HEK293 (cell line): ENCODE results near the gene ASIC4.

Source experiments
- CTCF ChIA-PET: fragments of 350-600 bp; formaldehyde crosslinking; extraction: SDS; loops from one replicate; lab custom pipeline; 2021; ENCODE audit warnings: antibody characterized with exemption; lab: Yijun Ruan, JAX
- POLR2A ChIA-PET: fragments of 300-600 bp; formaldehyde crosslinking; extraction: SDS; loops from one replicate; lab custom pipeline; 2020; ENCODE audit warnings: antibody characterized with exemption, inconsistent platforms; lab: Yijun Ruan, JAX
- H3K27ac ChIP-seq: fragments of 200-500 bp; sonication (Bioruptor generic); 2 replicates; pipeline ENCODE4 v1.5.1; 2014; ENCODE audit warnings: low read depth, low read length, control low read depth, inconsistent platforms; ENCODE audit errors: extremely low read depth
- H3K36me3 ChIP-seq, 2 experiments: fragments of 200-500 bp in 1 of 2; sonication (Bioruptor generic) in 1 of 2; 1 replicate in 1 of 2; 2 replicates in 1 of 2; pipeline ENCODE4 v1.5.1; 2014 to 2017; ENCODE audit warnings: inconsistent platforms in 2 of 2, low read length in 2 of 2; ENCODE audit not compliant: control insufficient read depth in 2 of 2, insufficient read depth in 1 of 2
- H3K4me1 ChIP-seq: fragments of 200-500 bp; sonication (Bioruptor generic); 2 replicates; pipeline ENCODE4 v1.5.1; 2014; ENCODE audit warnings: mild to moderate bottlenecking, low read length, inconsistent platforms; ENCODE audit not compliant: control insufficient read depth, insufficient read depth
- H3K4me3 ChIP-seq: 2 replicates; pipeline ENCODE4 v1.5.1; 2011; ENCODE audit warnings: low read depth, mild to moderate bottlenecking, control low read depth, low read length, moderate library complexity
- H3K9me3 ChIP-seq: fragments of 200-500 bp; sonication (Bioruptor generic); 2 replicates; pipeline ENCODE4 v1.5.1; 2014; ENCODE audit warnings: low read depth, low read length, inconsistent platforms; ENCODE audit not compliant: control insufficient read depth, insufficient read depth
- GLIS1 ChIP-seq: fragments of 450-650 bp; formaldehyde crosslinking; IDR thresholded peaks from 2 replicates; pipeline ENCODE4 v1.5.1; 2016; ENCODE audit warnings: missing biosample characterization, missing genetic modification characterization
- HOXC10 ChIP-seq: sonication (generic); formaldehyde crosslinking; IDR thresholded peaks from 2 replicates; pipeline ENCODE4 v1.8.1; 2023; ENCODE audit warnings: mild to moderate bottlenecking, missing genetic modification reagents
- HOXD13 ChIP-seq: sonication (generic); formaldehyde crosslinking; IDR thresholded peaks from 2 replicates; pipeline ENCODE4 v1.8.0; 2022; ENCODE audit warnings: missing genetic modification reagents, borderline replicate concordance
- SP7 ChIP-seq: fragments of 450-650 bp; formaldehyde crosslinking; IDR thresholded peaks from 2 replicates; pipeline ENCODE4 v1.5.1; 2016; ENCODE audit warnings: missing biosample characterization, missing genetic modification characterization
- ZBTB1 ChIP-seq: fragments of 450-650 bp; formaldehyde crosslinking; IDR thresholded peaks from 2 replicates; pipeline ENCODE4 v1.5.1; 2016; ENCODE audit warnings: missing biosample characterization, missing genetic modification characterization
- ZBTB8A ChIP-seq: fragments of 450-650 bp; formaldehyde crosslinking; IDR thresholded peaks from 2 replicates; pipeline ENCODE4 v1.5.1; 2016; ENCODE audit warnings: missing biosample characterization, missing genetic modification characterization
- ZNF16 ChIP-seq: fragments of 450-650 bp; formaldehyde crosslinking; IDR thresholded peaks from 2 replicates; pipeline ENCODE4 v1.5.1; 2016; ENCODE audit warnings: low read depth, missing biosample characterization, missing genetic modification characterization
- ZNF2 ChIP-seq: fragments of 450-650 bp; formaldehyde crosslinking; IDR thresholded peaks from 2 replicates; pipeline ENCODE4 v1.5.1; 2016; ENCODE audit warnings: missing biosample characterization, missing genetic modification characterization
- ZNF211 ChIP-seq: fragments of 450-650 bp; formaldehyde crosslinking; IDR thresholded peaks from 2 replicates; pipeline ENCODE4 v1.5.1; 2016; ENCODE audit warnings: low read depth, missing biosample characterization, missing genetic modification characterization
- ZNF239 ChIP-seq: fragments of 450-650 bp; formaldehyde crosslinking; IDR thresholded peaks from 2 replicates; pipeline ENCODE4 v1.5.1; 2016; ENCODE audit warnings: missing biosample characterization, missing genetic modification characterization
- ZNF248 ChIP-seq: fragments of 450-650 bp; formaldehyde crosslinking; IDR thresholded peaks from 2 replicates; pipeline ENCODE4 v1.5.1; 2017; ENCODE audit warnings: missing biosample characterization, missing genetic modification characterization
- ZNF354C ChIP-seq: fragments of 450-650 bp; formaldehyde crosslinking; IDR thresholded peaks from 2 replicates; pipeline ENCODE4 v1.5.1; 2016; ENCODE audit warnings: missing biosample characterization, missing genetic modification characterization, low read depth, borderline replicate concordance
- ZNF416 ChIP-seq: fragments of 450-650 bp; formaldehyde crosslinking; IDR thresholded peaks from 2 replicates; pipeline ENCODE4 v1.5.1; 2016; ENCODE audit warnings: missing biosample characterization, missing genetic modification characterization
- ZNF529 ChIP-seq: fragments of 450-650 bp; formaldehyde crosslinking; IDR thresholded peaks from 2 replicates; pipeline ENCODE4 v1.5.1; 2017; ENCODE audit warnings: missing genetic modification characterization, missing biosample characterization; ENCODE audit not compliant: insufficient replicate concordance
- ZNF558 ChIP-seq: fragments of 450-650 bp; formaldehyde crosslinking; IDR thresholded peaks from 2 replicates; pipeline ENCODE4 v1.5.1; 2016; ENCODE audit warnings: missing biosample characterization, missing genetic modification characterization
- ZNF561 ChIP-seq: fragments of 450-650 bp; IDR thresholded peaks from 2 replicates; pipeline ENCODE4 v1.5.1; 2018; ENCODE audit warnings: missing biosample characterization, missing genetic modification characterization, borderline replicate concordance
- ZNF585B ChIP-seq: fragments of 450-650 bp; formaldehyde crosslinking; IDR thresholded peaks from 2 replicates; pipeline ENCODE4 v1.5.1; 2016; ENCODE audit warnings: missing biosample characterization, missing genetic modification characterization
- ZNF623 ChIP-seq: fragments of 450-650 bp; formaldehyde crosslinking; IDR thresholded peaks from 2 replicates; pipeline ENCODE4 v1.5.1; 2016; ENCODE audit warnings: missing biosample characterization, missing genetic modification characterization
- ZNF629 ChIP-seq: fragments of 450-650 bp; formaldehyde crosslinking; IDR thresholded peaks from 2 replicates; pipeline ENCODE4 v1.5.1; 2017; ENCODE audit warnings: missing biosample characterization, missing genetic modification characterization
- ZNF692 ChIP-seq: fragments of 450-650 bp; formaldehyde crosslinking; IDR thresholded peaks from 2 replicates; pipeline ENCODE4 v1.5.1; 2016; ENCODE audit warnings: missing biosample characterization, missing genetic modification characterization
- ZNF830 ChIP-seq: fragments of 450-650 bp; IDR thresholded peaks from 2 replicates; pipeline ENCODE4 v1.5.0; 2018; ENCODE audit warnings: missing biosample characterization, missing genetic modification characterization, low read depth, mild to moderate bottlenecking, moderate library complexity
- ZSCAN16 ChIP-seq: fragments of 450-650 bp; formaldehyde crosslinking; IDR thresholded peaks from 2 replicates; pipeline ENCODE4 v1.5.1; 2016; ENCODE audit warnings: missing biosample characterization, missing genetic modification characterization
- TF ChIP-seq, protein P1 (sequence below): fragments of 450-650 bp; formaldehyde crosslinking; IDR thresholded peaks from 2 replicates; pipeline ENCODE4 v1.5.1; 2016; ENCODE audit warnings: missing biosample characterization, missing genetic modification characterization
- TF ChIP-seq, protein P2 (sequence below): fragments of 450-650 bp; formaldehyde crosslinking; IDR thresholded peaks from 2 replicates; pipeline ENCODE4 v1.5.1; 2017; ENCODE audit warnings: missing biosample characterization, missing genetic modification characterization

Gene ASIC4

DNA sequence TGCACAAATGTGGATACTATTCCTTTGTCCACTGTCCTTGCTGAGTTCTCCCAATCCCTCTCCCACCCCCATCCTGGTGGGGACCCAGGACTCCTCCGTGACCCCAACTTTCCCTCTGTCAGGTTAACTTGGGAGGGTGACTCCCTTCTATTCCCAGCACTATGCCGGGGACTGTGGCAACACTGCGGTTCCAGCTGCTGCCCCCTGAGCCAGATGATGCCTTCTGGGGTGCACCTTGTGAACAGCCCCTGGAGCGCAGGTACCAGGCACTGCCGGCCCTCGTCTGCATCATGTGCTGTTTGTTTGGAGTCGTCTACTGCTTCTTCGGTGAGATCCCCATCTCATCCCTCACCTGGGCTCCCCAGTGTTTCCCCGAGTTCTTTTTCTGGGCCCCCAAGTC lies 30.3 kb downstream of the ASIC4 start:
- Histone ChIP-seq H3K4me3 (peak overlapping the region; percentile 46; the same call in 1 of the 2 replicates), H3K36me3 (peaks cover 0 to 23% of the 10 kb centered on the region in 2 experiments; a peak in 1 of 3 replicates), H3K4me1 (no peaks in the 10 kb centered on the region), H3K27ac (no peak overlapping the region), H3K9me3 (no peaks in the 10 kb centered on the region)
- CTCF ChIA-PET: interaction anchor here (0.7 to 7.2 kb wide), 3 partner anchors 14 to 100 kb away, joined by 4 to 112 read pairs (median 13); no protein-coding TSS in a partner anchor
- TF ChIP-seq ZNF211 (tag by site-specific recombination): no peak
- no peak for TF ChIP-seq ZNF2 (tag by site-specific recombination)
- TF ChIP-seq HOXD13: no peak
- TF ChIP-seq ZBTB1 (tag by site-specific recombination): no peak
- no peak for TF ChIP-seq ZNF830
- TF ChIP-seq ZNF585B: no peak
- TF ChIP-seq, protein P1, sequence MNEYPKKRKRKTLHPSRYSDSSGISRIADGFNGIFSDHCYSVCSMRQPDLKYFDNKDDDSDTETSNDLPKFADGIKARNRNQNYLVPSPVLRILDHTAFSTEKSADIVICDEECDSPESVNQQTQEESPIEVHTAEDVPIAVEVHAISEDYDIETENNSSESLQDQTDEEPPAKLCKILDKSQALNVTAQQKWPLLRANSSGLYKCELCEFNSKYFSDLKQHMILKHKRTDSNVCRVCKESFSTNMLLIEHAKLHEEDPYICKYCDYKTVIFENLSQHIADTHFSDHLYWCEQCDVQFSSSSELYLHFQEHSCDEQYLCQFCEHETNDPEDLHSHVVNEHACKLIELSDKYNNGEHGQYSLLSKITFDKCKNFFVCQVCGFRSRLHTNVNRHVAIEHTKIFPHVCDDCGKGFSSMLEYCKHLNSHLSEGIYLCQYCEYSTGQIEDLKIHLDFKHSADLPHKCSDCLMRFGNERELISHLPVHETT: no peak
- TF ChIP-seq, protein P2, sequence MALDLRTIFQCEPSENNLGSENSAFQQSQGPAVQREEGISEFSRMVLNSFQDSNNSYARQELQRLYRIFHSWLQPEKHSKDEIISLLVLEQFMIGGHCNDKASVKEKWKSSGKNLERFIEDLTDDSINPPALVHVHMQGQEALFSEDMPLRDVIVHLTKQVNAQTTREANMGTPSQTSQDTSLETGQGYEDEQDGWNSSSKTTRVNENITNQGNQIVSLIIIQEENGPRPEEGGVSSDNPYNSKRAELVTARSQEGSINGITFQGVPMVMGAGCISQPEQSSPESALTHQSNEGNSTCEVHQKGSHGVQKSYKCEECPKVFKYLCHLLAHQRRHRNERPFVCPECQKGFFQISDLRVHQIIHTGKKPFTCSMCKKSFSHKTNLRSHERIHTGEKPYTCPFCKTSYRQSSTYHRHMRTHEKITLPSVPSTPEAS: no peak
- TF ChIP-seq ZNF561: no peak
- TF ChIP-seq ZNF529 (tag by site-specific recombination): no peak
- TF ChIP-seq SP7: no peak
- TF ChIP-seq ZNF248 (tag by site-specific recombination): no peak
- TF ChIP-seq ZNF629: no peak
- TF ChIP-seq ZNF239 (tag by site-specific recombination): no peak
- TF ChIP-seq HOXC10: no peak
- TF ChIP-seq ZNF558 (tag by site-specific recombination): no peak
- TF ChIP-seq GLIS1: no peak
- TF ChIP-seq ZSCAN16: no peak
- no peak for TF ChIP-seq ZNF692
- no peak for TF ChIP-seq ZNF623 (tag by site-specific recombination)
- POLR2A ChIA-PET: interaction anchor here (0.5 to 2.0 kb wide), 4 partner anchors 13 to 269 kb away, joined by 3 to 5 read pairs (median 4); partner anchors contain the start of gene DNPEP

- ChIA-PET CTCF (interaction anchor here (0.5 to 7.2 kb wide), 3 partner anchors 14 to 99 kb away, joined by 3 to 112 read pairs (median 3); no protein-coding TSS in a partner anchor), POLR2A (interaction anchor here (0.8 kb wide), 1 partner anchor 55 kb away, joined by 3 read pairs; no protein-coding TSS in a partner anchor)
- Histone ChIP-seq H3K9me3 (no peaks in the 10 kb centered on the region), H3K36me3 (peaks cover 0 to 14% of the 10 kb centered on the region in 2 experiments; a peak in 1 of 3 replicates), H3K27ac (no peak overlapping the region), H3K4me1 (no peaks in the 10 kb centered on the region), H3K4me3 (no peak overlapping the region)
- TF ChIP-seq ZNF354C (tag by site-specific recombination): no peak
- no peak for TF ChIP-seq ZNF16 (tag by site-specific recombination)
- no peak for TF ChIP-seq ZNF416 (tag by site-specific recombination)
- no peak for TF ChIP-seq ZBTB8A (tag by site-specific recombination)
Measured at GRCh38 chr2:219545295-219545942, 31.1 kb downstream of the ASIC4 start.
